Measurements from ENCODE around the gene ZNRF3.

DNA sequence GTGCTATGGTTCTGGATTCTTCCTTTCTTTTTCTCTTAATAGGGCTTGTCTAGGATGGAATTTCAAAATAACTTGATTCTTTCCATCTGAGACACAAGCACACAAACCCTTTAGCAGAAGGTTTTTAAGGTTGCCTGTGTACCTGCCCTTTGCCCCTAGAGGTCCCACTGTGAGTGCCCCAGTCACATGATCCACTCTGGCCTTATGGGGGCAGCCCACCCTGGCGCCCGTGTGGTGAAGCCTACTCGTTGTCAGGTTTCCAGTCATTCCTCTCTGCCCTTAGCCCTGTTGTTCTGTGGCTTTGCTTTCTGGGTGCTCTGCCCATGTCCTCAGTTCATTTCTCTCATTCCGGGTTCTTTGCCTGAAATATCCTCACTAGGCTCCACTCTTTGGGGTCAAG is 51.8 kb downstream of the ZNRF3 start:
- TF ChIP-seq POLR2A (IDR thresholded peaks at IDR 0.05) (no peak), POLR2AphosphoS5 (IDR thresholded peaks at IDR 0.05) (no peak), EP300 (IDR thresholded peaks at IDR 0.05) (no peak)
- TF ChIP-seq, protein P1, sequence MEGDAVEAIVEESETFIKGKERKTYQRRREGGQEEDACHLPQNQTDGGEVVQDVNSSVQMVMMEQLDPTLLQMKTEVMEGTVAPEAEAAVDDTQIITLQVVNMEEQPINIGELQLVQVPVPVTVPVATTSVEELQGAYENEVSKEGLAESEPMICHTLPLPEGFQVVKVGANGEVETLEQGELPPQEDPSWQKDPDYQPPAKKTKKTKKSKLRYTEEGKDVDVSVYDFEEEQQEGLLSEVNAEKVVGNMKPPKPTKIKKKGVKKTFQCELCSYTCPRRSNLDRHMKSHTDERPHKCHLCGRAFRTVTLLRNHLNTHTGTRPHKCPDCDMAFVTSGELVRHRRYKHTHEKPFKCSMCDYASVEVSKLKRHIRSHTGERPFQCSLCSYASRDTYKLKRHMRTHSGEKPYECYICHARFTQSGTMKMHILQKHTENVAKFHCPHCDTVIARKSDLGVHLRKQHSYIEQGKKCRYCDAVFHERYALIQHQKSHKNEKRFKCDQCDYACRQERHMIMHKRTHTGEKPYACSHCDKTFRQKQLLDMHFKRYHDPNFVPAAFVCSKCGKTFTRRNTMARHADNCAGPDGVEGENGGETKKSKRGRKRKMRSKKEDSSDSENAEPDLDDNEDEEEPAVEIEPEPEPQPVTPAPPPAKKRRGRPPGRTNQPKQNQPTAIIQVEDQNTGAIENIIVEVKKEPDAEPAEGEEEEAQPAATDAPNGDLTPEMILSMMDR (IDR thresholded peaks at IDR 0.05) = no peak
